ENCODE data around the gene NR1I3.

- TF ChIP-seq POLR2AphosphoS5 (IDR thresholded peaks at IDR 0.05) (no peak), CTCF (IDR thresholded peaks at IDR 0.05) (no peak), POLR2A (IDR thresholded peaks at IDR 0.05) (no peak), EP300 (IDR thresholded peaks at IDR 0.05; ENCODE audit: low read depth) (no peak)
Observed at GRCh38 chr1:161266836-161267235, 28.8 kb upstream of the NR1I3 start.
